ENCODE data around the gene ILKAP.

- no peak for TF ChIP-seq CTCF (IDR thresholded peaks at IDR 0.05)
- no peak for TF ChIP-seq POLR2AphosphoS5 (IDR thresholded peaks at IDR 0.05)
Observed at GRCh38 chr2:238162251-238162845, 41.1 kb downstream of the ILKAP start.
